ENCODE data around the gene ASTN2.

DNA sequence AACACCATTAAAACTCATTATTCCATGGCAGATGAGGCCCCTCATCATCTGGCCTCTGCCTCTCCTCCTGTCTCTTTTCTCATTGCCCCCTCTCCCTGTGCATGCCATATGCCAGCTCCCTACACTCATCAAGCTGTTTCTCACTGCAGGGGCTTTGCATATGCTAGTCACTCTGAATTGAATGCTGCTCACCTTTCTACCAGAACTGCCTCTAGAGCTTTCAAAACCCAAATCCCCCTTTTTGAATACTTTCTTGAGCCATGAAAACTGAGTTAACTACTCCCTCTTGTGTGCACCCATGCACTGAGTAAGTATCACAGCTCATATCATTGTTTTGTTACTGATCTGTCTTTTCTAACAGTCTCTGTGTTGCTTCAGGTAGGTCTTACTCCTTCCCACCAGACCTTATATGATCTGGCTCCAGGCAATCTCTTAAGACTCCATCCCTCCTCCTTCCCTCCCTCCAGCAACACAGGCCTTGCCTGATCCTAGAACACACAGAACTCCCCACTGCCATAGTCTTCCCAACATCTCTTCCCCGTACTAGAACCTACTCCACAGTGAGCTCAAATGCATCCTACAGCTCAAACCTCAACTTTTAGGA lies 60.5 kb downstream of the ASTN2 start:
- TF ChIP-seq, protein P1, sequence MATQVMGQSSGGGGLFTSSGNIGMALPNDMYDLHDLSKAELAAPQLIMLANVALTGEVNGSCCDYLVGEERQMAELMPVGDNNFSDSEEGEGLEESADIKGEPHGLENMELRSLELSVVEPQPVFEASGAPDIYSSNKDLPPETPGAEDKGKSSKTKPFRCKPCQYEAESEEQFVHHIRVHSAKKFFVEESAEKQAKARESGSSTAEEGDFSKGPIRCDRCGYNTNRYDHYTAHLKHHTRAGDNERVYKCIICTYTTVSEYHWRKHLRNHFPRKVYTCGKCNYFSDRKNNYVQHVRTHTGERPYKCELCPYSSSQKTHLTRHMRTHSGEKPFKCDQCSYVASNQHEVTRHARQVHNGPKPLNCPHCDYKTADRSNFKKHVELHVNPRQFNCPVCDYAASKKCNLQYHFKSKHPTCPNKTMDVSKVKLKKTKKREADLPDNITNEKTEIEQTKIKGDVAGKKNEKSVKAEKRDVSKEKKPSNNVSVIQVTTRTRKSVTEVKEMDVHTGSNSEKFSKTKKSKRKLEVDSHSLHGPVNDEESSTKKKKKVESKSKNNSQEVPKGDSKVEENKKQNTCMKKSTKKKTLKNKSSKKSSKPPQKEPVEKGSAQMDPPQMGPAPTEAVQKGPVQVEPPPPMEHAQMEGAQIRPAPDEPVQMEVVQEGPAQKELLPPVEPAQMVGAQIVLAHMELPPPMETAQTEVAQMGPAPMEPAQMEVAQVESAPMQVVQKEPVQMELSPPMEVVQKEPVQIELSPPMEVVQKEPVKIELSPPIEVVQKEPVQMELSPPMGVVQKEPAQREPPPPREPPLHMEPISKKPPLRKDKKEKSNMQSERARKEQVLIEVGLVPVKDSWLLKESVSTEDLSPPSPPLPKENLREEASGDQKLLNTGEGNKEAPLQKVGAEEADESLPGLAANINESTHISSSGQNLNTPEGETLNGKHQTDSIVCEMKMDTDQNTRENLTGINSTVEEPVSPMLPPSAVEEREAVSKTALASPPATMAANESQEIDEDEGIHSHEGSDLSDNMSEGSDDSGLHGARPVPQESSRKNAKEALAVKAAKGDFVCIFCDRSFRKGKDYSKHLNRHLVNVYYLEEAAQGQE (IDR thresholded peaks at IDR 0.05), result no peak
- TF ChIP-seq, protein P2, sequence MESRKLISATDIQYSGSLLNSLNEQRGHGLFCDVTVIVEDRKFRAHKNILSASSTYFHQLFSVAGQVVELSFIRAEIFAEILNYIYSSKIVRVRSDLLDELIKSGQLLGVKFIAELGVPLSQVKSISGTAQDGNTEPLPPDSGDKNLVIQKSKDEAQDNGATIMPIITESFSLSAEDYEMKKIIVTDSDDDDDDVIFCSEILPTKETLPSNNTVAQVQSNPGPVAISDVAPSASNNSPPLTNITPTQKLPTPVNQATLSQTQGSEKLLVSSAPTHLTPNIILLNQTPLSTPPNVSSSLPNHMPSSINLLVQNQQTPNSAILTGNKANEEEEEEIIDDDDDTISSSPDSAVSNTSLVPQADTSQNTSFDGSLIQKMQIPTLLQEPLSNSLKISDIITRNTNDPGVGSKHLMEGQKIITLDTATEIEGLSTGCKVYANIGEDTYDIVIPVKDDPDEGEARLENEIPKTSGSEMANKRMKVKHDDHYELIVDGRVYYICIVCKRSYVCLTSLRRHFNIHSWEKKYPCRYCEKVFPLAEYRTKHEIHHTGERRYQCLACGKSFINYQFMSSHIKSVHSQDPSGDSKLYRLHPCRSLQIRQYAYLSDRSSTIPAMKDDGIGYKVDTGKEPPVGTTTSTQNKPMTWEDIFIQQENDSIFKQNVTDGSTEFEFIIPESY (IDR thresholded peaks at IDR 0.05), result no peak
- TF ChIP-seq, protein P3, sequence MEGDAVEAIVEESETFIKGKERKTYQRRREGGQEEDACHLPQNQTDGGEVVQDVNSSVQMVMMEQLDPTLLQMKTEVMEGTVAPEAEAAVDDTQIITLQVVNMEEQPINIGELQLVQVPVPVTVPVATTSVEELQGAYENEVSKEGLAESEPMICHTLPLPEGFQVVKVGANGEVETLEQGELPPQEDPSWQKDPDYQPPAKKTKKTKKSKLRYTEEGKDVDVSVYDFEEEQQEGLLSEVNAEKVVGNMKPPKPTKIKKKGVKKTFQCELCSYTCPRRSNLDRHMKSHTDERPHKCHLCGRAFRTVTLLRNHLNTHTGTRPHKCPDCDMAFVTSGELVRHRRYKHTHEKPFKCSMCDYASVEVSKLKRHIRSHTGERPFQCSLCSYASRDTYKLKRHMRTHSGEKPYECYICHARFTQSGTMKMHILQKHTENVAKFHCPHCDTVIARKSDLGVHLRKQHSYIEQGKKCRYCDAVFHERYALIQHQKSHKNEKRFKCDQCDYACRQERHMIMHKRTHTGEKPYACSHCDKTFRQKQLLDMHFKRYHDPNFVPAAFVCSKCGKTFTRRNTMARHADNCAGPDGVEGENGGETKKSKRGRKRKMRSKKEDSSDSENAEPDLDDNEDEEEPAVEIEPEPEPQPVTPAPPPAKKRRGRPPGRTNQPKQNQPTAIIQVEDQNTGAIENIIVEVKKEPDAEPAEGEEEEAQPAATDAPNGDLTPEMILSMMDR (IDR thresholded peaks at IDR 0.05; ENCODE audit: low read depth, low read length, missing input control), result no peak
- TF ChIP-seq, protein P4, sequence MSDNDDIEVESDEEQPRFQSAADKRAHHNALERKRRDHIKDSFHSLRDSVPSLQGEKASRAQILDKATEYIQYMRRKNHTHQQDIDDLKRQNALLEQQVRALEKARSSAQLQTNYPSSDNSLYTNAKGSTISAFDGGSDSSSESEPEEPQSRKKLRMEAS (IDR thresholded peaks at IDR 0.05), result no peak
- TF ChIP-seq, protein P5, sequence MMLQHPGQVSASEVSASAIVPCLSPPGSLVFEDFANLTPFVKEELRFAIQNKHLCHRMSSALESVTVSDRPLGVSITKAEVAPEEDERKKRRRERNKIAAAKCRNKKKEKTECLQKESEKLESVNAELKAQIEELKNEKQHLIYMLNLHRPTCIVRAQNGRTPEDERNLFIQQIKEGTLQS (IDR thresholded peaks at IDR 0.05), result no peak
- TF ChIP-seq TAF1 (conservative IDR thresholded peaks at IDR 0.05) (no peak), FOXA1 (IDR thresholded peaks at IDR 0.05) (no peak), EGR1 (IDR thresholded peaks at IDR 0.05; ENCODE audit: low read depth in 2 of 2) (no peak)

All from liver (tissue), 3 donors.